GM12878 (cell line): Measurements from ENCODE around the gene ITFG1. TPM values are rescaled to one million over a fixed set of nuclear protein-coding genes. Genes with fewer than 3 reads are reported as not detected.
A peak's percentile ranks its signal among the peaks of the same experiment; 100 is the strongest.

Experiments used
- ATAC-seq: fragments of 200-7000 bp; cut with Tn5 transposase; 3 replicates; pipeline ENCODE4 v1.9.1; 2020; ENCODE audit warnings: mild to moderate bottlenecking, moderate library complexity
- BruUV-seq: library from RNA; stranded (reverse); fragments of 400-500 nt; replicated peaks from 2 replicates; lab custom pipeline; 2021; lab: Mats Ljungman, UMichigan
- CTCF ChIA-PET: fragments of 300-600 bp; sonication (Branson Sonifier 250); formaldehyde crosslinking; extraction: SDS; loops from one replicate; lab custom pipeline; 2021; ENCODE audit warnings: inconsistent platforms; lab: Yijun Ruan, JAX
- POLR2A ChIA-PET: fragments of 350-600 bp; formaldehyde crosslinking; extraction: SDS; loops from one replicate; lab custom pipeline; 2021; ENCODE audit warnings: inconsistent platforms; lab: Charles Lee
- RAD21 ChIA-PET: fragments of 300-600 bp; sonication (Branson Sonifier 250); formaldehyde crosslinking; loops from one replicate; lab custom pipeline; 2023; ENCODE audit warnings: antibody characterized with exemption; ENCODE audit not compliant: unreplicated experiment; lab: Charles Lee
- SMC1A ChIA-PET: fragments of 300-600 bp; sonication (Branson Sonifier 250); formaldehyde crosslinking; loops from one replicate; lab custom pipeline; 2023; ENCODE audit not compliant: unreplicated experiment, uncharacterized antibody; lab: Charles Lee
- DNase-seq: peaks from one replicate; pipeline ENCODE4 v3.0.0-alpha.2; 2011; ENCODE audit warnings: low read depth, low spot score
- FAIRE-seq: peaks from 3 replicates; lab custom pipeline; 2011; peaks lifted over from hg19 to GRCh38; lab: Jason Lieb, UNC
- H2AFZ ChIP-seq: 2 replicates; pipeline ENCODE4 v1.6.0; 2011; ENCODE audit warnings: low read depth, low read length, control low read depth; ENCODE audit not compliant: control insufficient read depth
- H3K27ac ChIP-seq: 2 replicates; pipeline ENCODE4 v1.5.1; 2011; ENCODE audit warnings: control low read depth; ENCODE audit not compliant: control insufficient read depth, insufficient read depth
- H3K27me3 ChIP-seq, 2 experiments: replicated peaks in 1 of 2; 2 replicates each; pipeline versions ENCODE4 v1.6.0 to v1.6.1; 2011; ENCODE audit warnings: low read length in 1 of 2; ENCODE audit not compliant: control insufficient read depth in 2 of 2, insufficient read depth in 2 of 2
- H3K36me3 ChIP-seq, 2 experiments: 2 replicates each; pipeline ENCODE4 v1.5.1; 2011; ENCODE audit warnings: low read length in 1 of 2; ENCODE audit not compliant: control insufficient read depth in 2 of 2, insufficient read depth in 2 of 2
- H3K4me1 ChIP-seq: 2 replicates; pipeline ENCODE4 v1.6.1; 2011; ENCODE audit warnings: mild to moderate bottlenecking, low read length, moderate library complexity, mixed read lengths; ENCODE audit not compliant: control insufficient read depth, insufficient read depth
- H3K4me2 ChIP-seq: 2 replicates; pipeline ENCODE4 v1.6.0; 2011; ENCODE audit warnings: control low read depth; ENCODE audit not compliant: control insufficient read depth, insufficient read depth
- H3K4me3 ChIP-seq: fragments of 200-600 bp; sonication (generic); 2 replicates; pipeline ENCODE4 v1.5.1; 2016
- H3K79me2 ChIP-seq: 2 replicates; pipeline ENCODE4 v1.6.0; 2011; ENCODE audit warnings: low read length; ENCODE audit not compliant: control insufficient read depth, insufficient read depth
- H3K9ac ChIP-seq: 2 replicates; pipeline ENCODE4 v1.8.0; 2011; ENCODE audit warnings: low read length, control low read depth, mixed read lengths; ENCODE audit not compliant: control insufficient read depth, insufficient read depth
- H3K9me3 ChIP-seq: replicated peaks from 3 replicates; pipeline ENCODE4 v1.5.1; 2011; ENCODE audit warnings: mild to moderate bottlenecking, low read length; ENCODE audit not compliant: control insufficient read depth, insufficient read depth
- H4K20me1 ChIP-seq: 2 replicates; pipeline ENCODE4 v1.6.0; 2011; ENCODE audit not compliant: control insufficient read depth, insufficient read depth
- CHD4 ChIP-seq: fragments of 200-600 bp; sonication (generic); IDR thresholded peaks from 2 replicates; pipeline ENCODE4 v1.6.1; 2016; ENCODE audit warnings: mild to moderate bottlenecking
- CTCF ChIP-seq, 3 experiments: IDR thresholded peaks in 2 of 3; conservative IDR thresholded peaks in 1 of 3; 2 replicates each; pipeline ENCODE4 v1.5.1; 2011; ENCODE audit warnings: low read depth in 3 of 3, low read length in 3 of 3, mild to moderate bottlenecking in 3 of 3, control low read depth in 2 of 3, moderate library complexity in 2 of 3, inconsistent platforms in 1 of 3, mixed read lengths in 1 of 3; ENCODE audit not compliant: control insufficient read depth in 2 of 3, insufficient read depth in 1 of 3; ENCODE audit errors: extremely low read depth in 1 of 3
- EGR1 ChIP-seq, 2 experiments: IDR thresholded peaks; 1 replicate in 1 of 2; 2 replicates in 1 of 2; pipeline ENCODE4 v1.6.1; 2011 to 2012; ENCODE audit warnings: low read depth in 2 of 2, low read length in 2 of 2, borderline replicate concordance in 1 of 2, mild to moderate bottlenecking in 1 of 2, moderate library complexity in 1 of 2
- EZH2 ChIP-seq: IDR thresholded peaks from 2 replicates; pipeline ENCODE4 v1.6.1; 2012; ENCODE audit warnings: low read depth, mild to moderate bottlenecking, control low read depth, inconsistent platforms, low read length, borderline replicate concordance; ENCODE audit not compliant: control insufficient read depth
- NR2C1 ChIP-seq: fragments of 450-650 bp; IDR thresholded peaks from 2 replicates; pipeline ENCODE4 v1.6.1; 2017; ENCODE audit warnings: antibody characterized with exemption, mild to moderate bottlenecking, moderate library complexity
- WGBS: methylation state at CpG from one replicate; pipeline ENCODE4 v1.1.6; 2016; ENCODE audit warnings: low lambda C conversion rate; ENCODE audit not compliant: insufficient replicate concordance, insufficient coverage; ENCODE audit errors: missing lambda C conversion rate; 5-methylcytosine and 5-hydroxymethylcytosine counted together
- in situ Hi-C: fragments of 300-500 bp; cut with MboI; formaldehyde crosslinking; loops from 9 replicates; pipeline ENCODE4 v1.14.3; 2018; ENCODE audit warnings: mixed read lengths
- intact Hi-C: fragments of 100-400 bp; cut with micrococcal nuclease; formaldehyde crosslinking; loops from one replicate; pipeline ENCODE4 v1.14.2; 2022; ENCODE audit not compliant: unreplicated experiment
- polyA plus RNA-seq, 11 experiments: library from polyadenylated mRNA; depleted of rRNA in 4 of 11; unstranded in 6 of 11; stranded (reverse) in 5 of 11; fragments of >200 nt; fragmentation: Nextera tagmentation in 4 of 11; fragmentation: Illumina TruSeq in 1 of 11; extraction: Ambion mirVana in 4 of 11; extraction: Trizol in 1 of 11; gene quantifications; 1 replicate in 1 of 11; 2 replicates in 10 of 11; pipeline versions ENCODE4 v1.2.1 to v1.2.3, GENCODE V29; 2011 to 2016; ENCODE audit warnings: inconsistent platforms in 2 of 11, missing spikeins in 2 of 11, low read depth in 1 of 11
- total RNA-seq, 4 experiments: library from RNA; depleted of rRNA in 3 of 4; stranded (reverse); fragments of >200 nt in 3 of 4; fragmentation: Illumina TruSeq in 1 of 4; extraction: Trizol in 1 of 4; gene quantifications; 2 replicates each; pipeline versions ENCODE4 v1.2.1 to v1.2.3, GENCODE V29; 2013 to 2021
- TF ChIP-seq, protein P1 (sequence below): IDR thresholded peaks from 2 replicates; pipeline ENCODE4 v1.6.1; 2012; ENCODE audit warnings: low read length, inconsistent platforms

Gene ITFG1
- total and polyA plus RNA-seq, 10 of the 15 experiments (the other 5 are each of a cell fraction or from before 2014, with no cell fraction given) = 9.3 to 56.3 (median 28.6) TPM

- POLR2A ChIA-PET = interaction anchor here (0.6 to 5.5 kb wide), 6 partner anchors 9 to 1150 kb away, joined by 3 to 38 read pairs (median 4); partner anchors contain the start of gene N4BP1
These were observed 1.3 kb downstream of the ITFG1 start for GRCh38 chr16:47459603-47460002.

GRCh38 chr16:47458331-47458730, 2.5 kb downstream of the ITFG1 start:
- no peak for FAIRE-seq
- Histone ChIP-seq H3K4me3 (peak overlapping the region; percentile 24; the same call in 1 of the 2 replicates), H3K4me1 (peaks cover 4% of the 10 kb centered on the region), H3K4me2 (0 out of 2 replicates have a peak overlapping the region, but pooled peaks have one; percentile 44), H3K36me3 (0 out of 4 replicates have a peak, but pooled peaks cover 0 to under 1% of the 10 kb centered on the region in 2 experiments), H3K9me3 (no peaks in the 10 kb centered on the region), H3K9ac (no peak overlapping the region), H4K20me1 (no peaks in the 10 kb centered on the region), H3K27me3 (no peaks in the 10 kb centered on the region), H3K79me2 (peaks cover 49% of the 10 kb centered on the region), H2AFZ (no peak overlapping the region), H3K27ac (no peak overlapping the region)
- no peak for ATAC-seq
- BruUV-seq = no TSS peak
- DNase-seq = no peak
- RAD21 ChIA-PET = interaction anchor here (1.4 to 19.6 kb wide), 2 partner anchors 32 to 316 kb away, joined by 3 to 238 read pairs; no protein-coding TSS in a partner anchor
- POLR2A ChIA-PET = interaction anchor here (5.5 kb wide), 1 partner anchor 35 kb away, joined by 38 read pairs; no protein-coding TSS in a partner anchor
- WGBS = 94% methylated on average over 2 of the region's 2 CpGs
- CTCF ChIA-PET = interaction anchor here (0.9 to 7.6 kb wide), 2 partner anchors 11 to 35 kb away, joined by 3 to 60 read pairs; no protein-coding TSS in a partner anchor
- in situ Hi-C loops = no loop called here
- SMC1A ChIA-PET = interaction anchor here (1.5 to 14.7 kb wide), 4 partner anchors 9 to 127 kb away, joined by 3 to 254 read pairs (median 10); no protein-coding TSS in a partner anchor
- intact Hi-C loops = no loop called here
- no peak for TF ChIP-seq EZH2
- no peak for TF ChIP-seq EGR1 (IDR thresholded peaks at IDR 0.05; ENCODE audit: borderline replicate concordance in 1 of 2, low read depth in 2 of 2, low read length in 2 of 2)
- TF ChIP-seq CHD4 = no peak
- TF ChIP-seq, protein P1, sequence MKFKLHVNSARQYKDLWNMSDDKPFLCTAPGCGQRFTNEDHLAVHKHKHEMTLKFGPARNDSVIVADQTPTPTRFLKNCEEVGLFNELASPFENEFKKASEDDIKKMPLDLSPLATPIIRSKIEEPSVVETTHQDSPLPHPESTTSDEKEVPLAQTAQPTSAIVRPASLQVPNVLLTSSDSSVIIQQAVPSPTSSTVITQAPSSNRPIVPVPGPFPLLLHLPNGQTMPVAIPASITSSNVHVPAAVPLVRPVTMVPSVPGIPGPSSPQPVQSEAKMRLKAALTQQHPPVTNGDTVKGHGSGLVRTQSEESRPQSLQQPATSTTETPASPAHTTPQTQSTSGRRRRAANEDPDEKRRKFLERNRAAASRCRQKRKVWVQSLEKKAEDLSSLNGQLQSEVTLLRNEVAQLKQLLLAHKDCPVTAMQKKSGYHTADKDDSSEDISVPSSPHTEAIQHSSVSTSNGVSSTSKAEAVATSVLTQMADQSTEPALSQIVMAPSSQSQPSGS = no peak
- no peak for TF ChIP-seq CTCF (IDR thresholded peaks at IDR 0.05 in 2 of 3, conservative IDR thresholded peaks at IDR 0.05 in 1 of 3; ENCODE audit: control insufficient read depth in 2 of 3, extremely low read depth in 1 of 3, insufficient read depth in 1 of 3, low read depth in 3 of 3, low read length in 3 of 3)

More at GRCh38 chr16:47459603-47460002, 1.3 kb downstream of the ITFG1 start:
- intact Hi-C loops (loop anchor here (5.0 to 10.0 kb wide), 3 partner anchors 125 to 317 kb away; partner anchors contain the start of gene NETO2), in situ Hi-C loops (no loop called here)
- peaks cover 0 to 4% of the 10 kb centered on the region in 2 experiments; a peak in 1 of 4 replicates for H3K36me3 ChIP-seq
- peak overlapping the region; percentile 93 for H3K9ac ChIP-seq
- FAIRE-seq (no peak), ATAC-seq (no peak), DNase-seq (no peak)
- peaks cover 62% of the 10 kb centered on the region for H3K79me2 ChIP-seq
- 100% methylated on average over 1 of the region's 1 CpG for WGBS
- peak overlapping the region; percentile 92 for H3K4me2 ChIP-seq
- peak overlapping the region; percentile 90 for H3K27ac ChIP-seq
- no peaks in the 10 kb centered on the region for H4K20me1 ChIP-seq
- ChIA-PET CTCF (interaction anchor here (0.9 to 7.6 kb wide), 5 partner anchors 8 to 201 kb away, joined by 3 to 60 read pairs (median 8); no protein-coding TSS in a partner anchor), RAD21 (interaction anchor here (0.6 to 19.6 kb wide), 9 partner anchors 9 to 148 kb away, joined by 3 to 238 read pairs (median 6); no protein-coding TSS in a partner anchor), SMC1A (interaction anchor here (0.9 to 14.7 kb wide), 13 partner anchors 12 to 413 kb away, joined by 3 to 254 read pairs (median 3); no protein-coding TSS in a partner anchor)
- peak overlapping the region; percentile 85 for H3K4me3 ChIP-seq
- peaks cover 9% of the 10 kb centered on the region for H3K4me1 ChIP-seq
- no peaks in the 10 kb centered on the region for H3K9me3 ChIP-seq
- no peaks in the 10 kb centered on the region for H3K27me3 ChIP-seq
- TF ChIP-seq NR2C1 = no peak
- H2AFZ ChIP-seq = no peak overlapping the region
- BruUV-seq = no TSS peak
